NB4 (cell line): ENCODE measurements around the gene KLF6.

Source experiments
- DNase-seq: peaks from one replicate; pipeline ENCODE4 v3.0.0; 2010; ENCODE audit warnings: low read depth
- H3K4me3 ChIP-seq: one replicate; pipeline ENCODE4 v1.5.1; 2011; ENCODE audit warnings: mild to moderate bottlenecking, low read depth, low read length, moderate library complexity
- CTCF ChIP-seq: IDR thresholded peaks from one replicate; pipeline ENCODE4 v1.5.1; 2012; ENCODE audit warnings: low read depth, low read length
- MAX ChIP-seq: IDR thresholded peaks from 2 replicates; pipeline ENCODE4 v1.6.1; 2011; ENCODE audit warnings: low read depth, low read length
- MYC ChIP-seq: IDR thresholded peaks from 2 replicates; pipeline ENCODE4 v1.6.1; 2011; ENCODE audit warnings: low read depth, low read length
- POLR2A ChIP-seq: IDR thresholded peaks from 2 replicates; pipeline ENCODE4 v1.6.1; 2011; ENCODE audit warnings: mild to moderate bottlenecking; ENCODE audit not compliant: insufficient read length; ENCODE audit errors: extremely low read depth

The KLF6 gene

GRCh38 chr10:3757638-3758490 lies 27.1 kb downstream of the KLF6 start:
- no peak for DNase-seq
- no peak for TF ChIP-seq CTCF
- no peak for TF ChIP-seq MAX
- no peak for TF ChIP-seq POLR2A
- TF ChIP-seq MYC, result no peak
- no peak overlapping the region for H3K4me3 ChIP-seq

GRCh38 chr10:3757250-3757637 lies 27.8 kb downstream of the KLF6 start:
- no peak for DNase-seq
- no peak for TF ChIP-seq MYC
- TF ChIP-seq MAX, result no peak
- TF ChIP-seq POLR2A, result no peak
- no peak for TF ChIP-seq CTCF
- H3K4me3 ChIP-seq, result no peak overlapping the region

- TF ChIP-seq POLR2A (no peak), CTCF (no peak), MYC (no peak), MAX (no peak)
- no peak for DNase-seq
- H3K4me3 ChIP-seq, result no peak overlapping the region
These were observed 28.7 kb downstream of the KLF6 start for GRCh38 chr10:3756360-3756740.

GRCh38 chr10:3755440-3756359 lies 29.3 kb downstream of the KLF6 start:
- DNase-seq, result no peak
- TF ChIP-seq MYC (no peak), CTCF (no peak), POLR2A (no peak), MAX (no peak)
- no peak overlapping the region for H3K4me3 ChIP-seq

- TF ChIP-seq MAX (no peak), CTCF (no peak), POLR2A (no peak), MYC (no peak)
- H3K4me3 ChIP-seq, result no peak overlapping the region
- no peak for DNase-seq
These were observed 30.1 kb downstream of the KLF6 start for GRCh38 chr10:3754727-3755439.
